ENCODE measurements around the gene FAM222B. TPM values are rescaled to one million over a fixed set of nuclear protein-coding genes. Genes with fewer than 3 reads are reported as not detected.

Gene FAM222B
- polyA plus RNA-seq, 1 donor (not counting 4 experiments of a cell fraction or from before 2014, with no cell fraction given) = 6.5 TPM

DNA sequence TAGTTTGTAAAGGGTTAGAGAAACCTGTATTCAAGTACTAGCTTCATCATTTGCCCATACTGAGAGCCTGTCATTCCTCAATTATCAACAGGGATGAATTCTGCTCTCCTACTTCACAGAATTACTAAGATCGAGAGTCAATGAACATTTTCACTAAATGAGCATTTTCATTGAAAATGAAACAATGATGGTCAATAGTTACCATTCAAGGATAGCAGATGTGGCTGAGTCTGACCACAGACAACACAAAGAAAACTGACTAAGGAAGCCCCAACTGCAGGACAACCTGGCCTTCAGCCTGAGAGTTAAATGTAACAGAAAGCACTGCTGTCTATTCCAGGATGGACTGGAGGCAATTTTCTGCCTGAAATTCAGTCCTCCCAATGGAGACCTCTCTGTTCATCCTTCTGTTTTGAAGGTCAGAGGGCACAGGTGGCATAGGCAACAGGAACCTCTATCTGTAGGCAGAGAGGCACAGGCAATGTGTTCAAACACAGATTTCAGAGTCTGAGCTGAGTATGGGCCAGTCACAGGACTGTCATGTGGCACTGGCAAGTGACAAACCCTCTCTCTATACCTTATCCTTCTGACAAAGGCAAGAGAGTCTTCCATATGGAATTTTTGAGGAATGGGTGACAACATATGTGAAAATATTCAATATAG, 79.3 kb downstream of the FAM222B start:
- Histone ChIP-seq H3K9me1 (ENCODE audit: control insufficient read depth, extremely low read depth, insufficient read depth, low read length) (peaks cover 2% of the 10 kb centered on the region), H3K36me3 (ENCODE audit: control insufficient read depth in 2 of 2, extremely low read depth in 1 of 2, insufficient read depth in 2 of 2, low read length in 2 of 2) (peaks cover 30 to 33% of the 10 kb centered on the region in 2 experiments), H3K27me3 (ENCODE audit: control insufficient read depth, extremely low read depth, insufficient read depth, low read length) (no peaks in the 10 kb centered on the region), H2AFZ (ENCODE audit: control insufficient read depth, low read length) (no peak overlapping the region), H3K27ac (ENCODE audit: control insufficient read depth, insufficient read depth, low read length) (no peak overlapping the region), H4K20me1 (ENCODE audit: control insufficient read depth, extremely low read depth, insufficient read depth, low read length) (peaks cover 9% of the 10 kb centered on the region), H3K4me2 (ENCODE audit: control insufficient read depth, extremely low read depth, insufficient read depth, low read depth, low read length) (no peak overlapping the region), H3K9me3 (ENCODE audit: control insufficient read depth, low read depth, low read length) (no peaks in the 10 kb centered on the region), H3K79me2 (ENCODE audit: control insufficient read depth, insufficient read depth, low read length) (peaks cover 26% of the 10 kb centered on the region), H3K9ac (ENCODE audit: control insufficient read depth, extremely low read depth, insufficient read depth, low read length) (no peak overlapping the region), H3K4me3 (ENCODE audit: control insufficient read depth in 2 of 3, extremely low read depth in 1 of 3, insufficient read depth in 2 of 3, low read depth in 1 of 3, low read length in 3 of 3) (no peak overlapping the region), H3K4me1 (ENCODE audit: control insufficient read depth, extremely low read depth, insufficient read depth, low read length) (peaks cover 5% of the 10 kb centered on the region)
- dilution Hi-C loops (cut with MboI; ENCODE audit: extremely low pct_ligation_motif_present, low sequenced_read_pairs) = no loop called here
- DNase-seq (ENCODE audit: low read depth, low spot score) (no peak), FAIRE-seq (no peak)
- no peak for TF ChIP-seq EZH2 (IDR thresholded peaks at IDR 0.05; ENCODE audit: low read length)
- TF ChIP-seq, protein P1, sequence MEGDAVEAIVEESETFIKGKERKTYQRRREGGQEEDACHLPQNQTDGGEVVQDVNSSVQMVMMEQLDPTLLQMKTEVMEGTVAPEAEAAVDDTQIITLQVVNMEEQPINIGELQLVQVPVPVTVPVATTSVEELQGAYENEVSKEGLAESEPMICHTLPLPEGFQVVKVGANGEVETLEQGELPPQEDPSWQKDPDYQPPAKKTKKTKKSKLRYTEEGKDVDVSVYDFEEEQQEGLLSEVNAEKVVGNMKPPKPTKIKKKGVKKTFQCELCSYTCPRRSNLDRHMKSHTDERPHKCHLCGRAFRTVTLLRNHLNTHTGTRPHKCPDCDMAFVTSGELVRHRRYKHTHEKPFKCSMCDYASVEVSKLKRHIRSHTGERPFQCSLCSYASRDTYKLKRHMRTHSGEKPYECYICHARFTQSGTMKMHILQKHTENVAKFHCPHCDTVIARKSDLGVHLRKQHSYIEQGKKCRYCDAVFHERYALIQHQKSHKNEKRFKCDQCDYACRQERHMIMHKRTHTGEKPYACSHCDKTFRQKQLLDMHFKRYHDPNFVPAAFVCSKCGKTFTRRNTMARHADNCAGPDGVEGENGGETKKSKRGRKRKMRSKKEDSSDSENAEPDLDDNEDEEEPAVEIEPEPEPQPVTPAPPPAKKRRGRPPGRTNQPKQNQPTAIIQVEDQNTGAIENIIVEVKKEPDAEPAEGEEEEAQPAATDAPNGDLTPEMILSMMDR (optimal IDR thresholded peaks at IDR 0.05 in 1 of 3, IDR thresholded peaks at IDR 0.05 in 1 of 3, conservative IDR thresholded peaks at IDR 0.05 in 1 of 3; ENCODE audit: extremely low read depth in 1 of 3, insufficient read depth in 2 of 3, low read length in 3 of 3) = no peak

DNA sequence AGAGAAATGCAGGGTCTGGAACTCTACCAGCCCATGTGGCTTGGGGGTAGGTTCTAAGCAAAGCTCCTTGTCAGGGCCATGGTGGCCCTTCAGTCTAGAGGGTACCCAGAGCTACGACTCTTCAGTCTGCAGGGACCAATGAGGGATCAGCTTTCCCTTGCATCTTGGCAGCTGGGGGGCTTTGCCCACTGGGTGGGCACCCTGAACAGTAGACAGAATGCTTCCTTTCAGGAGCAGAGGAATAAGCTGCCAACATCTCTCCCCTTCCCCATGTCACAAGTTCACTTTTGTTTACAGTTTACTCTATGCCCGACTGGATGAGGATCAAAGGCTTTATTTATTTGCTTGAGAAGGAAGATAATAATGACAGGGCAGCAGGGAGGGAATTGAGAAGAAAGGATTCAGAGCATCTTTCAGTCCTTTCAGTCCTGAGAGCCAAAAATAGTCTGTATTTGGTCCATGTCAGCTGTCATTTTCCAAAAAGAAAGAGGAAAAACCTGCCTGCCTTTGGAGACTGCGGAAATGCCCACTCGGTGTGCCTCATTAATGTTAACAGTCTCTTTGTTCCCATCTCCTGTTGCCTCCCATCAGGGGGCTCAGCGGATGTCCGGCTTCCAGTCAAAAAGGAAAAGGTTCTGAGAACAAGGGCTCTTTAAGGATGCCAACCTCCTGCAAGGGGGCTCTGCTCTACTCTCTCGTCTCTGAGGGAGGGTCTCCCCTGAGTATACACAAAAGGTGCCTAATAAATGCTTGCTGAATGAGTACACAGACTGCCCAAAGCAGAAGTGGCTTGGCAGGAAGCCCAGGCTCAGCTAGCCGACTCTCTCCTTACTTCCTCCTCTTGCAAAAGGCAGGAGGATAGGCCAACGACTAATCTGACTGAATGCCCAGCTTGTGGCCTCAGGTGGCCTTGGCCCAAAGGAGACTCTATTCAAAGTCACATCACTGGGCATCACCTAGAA, 81.7 kb downstream of the FAM222B start:
- Histone ChIP-seq H3K27ac (ENCODE audit: control insufficient read depth, insufficient read depth, low read length) (no peak overlapping the region), H3K36me3 (ENCODE audit: control insufficient read depth in 2 of 2, extremely low read depth in 1 of 2, insufficient read depth in 2 of 2, low read length in 2 of 2) (peaks cover 26 to 33% of the 10 kb centered on the region in 2 experiments), H4K20me1 (ENCODE audit: control insufficient read depth, extremely low read depth, insufficient read depth, low read length) (peaks cover 9% of the 10 kb centered on the region), H3K79me2 (ENCODE audit: control insufficient read depth, insufficient read depth, low read length) (peaks cover 15% of the 10 kb centered on the region), H3K27me3 (ENCODE audit: control insufficient read depth, extremely low read depth, insufficient read depth, low read length) (no peaks in the 10 kb centered on the region), H3K9me1 (ENCODE audit: control insufficient read depth, extremely low read depth, insufficient read depth, low read length) (peaks cover 2% of the 10 kb centered on the region), H3K9me3 (ENCODE audit: control insufficient read depth, low read depth, low read length) (no peaks in the 10 kb centered on the region), H2AFZ (ENCODE audit: control insufficient read depth, low read length) (no peak overlapping the region), H3K4me3 (ENCODE audit: control insufficient read depth in 2 of 3, extremely low read depth in 1 of 3, insufficient read depth in 2 of 3, low read depth in 1 of 3, low read length in 3 of 3) (no peak overlapping the region), H3K9ac (ENCODE audit: control insufficient read depth, extremely low read depth, insufficient read depth, low read length) (no peak overlapping the region), H3K4me1 (ENCODE audit: control insufficient read depth, extremely low read depth, insufficient read depth, low read length) (peaks cover 5% of the 10 kb centered on the region), H3K4me2 (ENCODE audit: control insufficient read depth, extremely low read depth, insufficient read depth, low read depth, low read length) (no peak overlapping the region)
- DNase-seq (ENCODE audit: low read depth, low spot score) (no peak), FAIRE-seq (no peak)
- TF ChIP-seq, protein P1 (optimal IDR thresholded peaks at IDR 0.05 in 1 of 3, IDR thresholded peaks at IDR 0.05 in 1 of 3, conservative IDR thresholded peaks at IDR 0.05 in 1 of 3; ENCODE audit: extremely low read depth in 1 of 3, insufficient read depth in 2 of 3, low read length in 3 of 3) = no peak
- TF ChIP-seq EZH2 (IDR thresholded peaks at IDR 0.05; ENCODE audit: low read length) = no peak
- dilution Hi-C loops (cut with MboI; ENCODE audit: extremely low pct_ligation_motif_present, low sequenced_read_pairs) = no loop called here
